ENCODE data around the gene NTN1. TPM values are rescaled to one million over a fixed set of nuclear protein-coding genes. Genes with fewer than 3 reads are reported as not detected.

The NTN1 gene
- polyA plus RNA-seq, 1 donor from 2014 or later: 16.2 TPM

DNA sequence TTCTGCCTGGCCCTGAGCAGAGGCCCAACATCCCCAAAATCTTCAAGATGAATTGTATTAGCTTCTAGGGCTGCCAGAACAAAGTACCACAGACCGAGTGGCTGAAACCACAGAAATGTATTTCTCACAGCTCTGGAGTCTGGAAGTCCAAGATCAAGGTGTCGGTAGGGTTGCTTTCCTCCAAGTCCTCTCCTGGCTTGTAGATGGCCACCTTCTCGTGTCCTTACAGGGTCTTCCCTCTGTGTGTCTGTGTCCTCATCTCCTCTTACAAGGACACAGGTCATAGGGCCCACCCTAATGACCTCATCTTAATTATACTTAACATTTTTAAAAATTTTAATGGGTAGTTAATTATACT, 215.7 kb downstream of the NTN1 start:
- Histone ChIP-seq H4K20me1 (ENCODE audit: insufficient read depth) (no peaks in the 10 kb centered on the region), H3K36me3 (ENCODE audit: insufficient read depth, low read length) (no peaks in the 10 kb centered on the region), H3K27ac (ENCODE audit: low read length) (peak overlapping the region; percentile 49), H3K9me3 (ENCODE audit: low read length) (no peaks in the 10 kb centered on the region), H3K79me2 (replicated peaks; ENCODE audit: insufficient read depth, low read length) (no peaks in the 10 kb centered on the region), H3K27me3 (ENCODE audit: insufficient read depth, low read depth, low read length) (no peaks in the 10 kb centered on the region), H3K4me2 (ENCODE audit: low read length) (no peak overlapping the region), H3K4me3 (ENCODE audit: low read length) (no peak overlapping the region), H3F3A (ENCODE audit: insufficient read depth, low read length, poor library complexity, severe bottlenecking) (no peaks in the 10 kb centered on the region), H2AFZ (ENCODE audit: low read depth, low read length) (no peak overlapping the region), H3K9ac (ENCODE audit: low read length) (no peak overlapping the region), H3K9me2 (ENCODE audit: insufficient read depth, low read length) (no peaks in the 10 kb centered on the region)
- TF ChIP-seq SMC3 (conservative IDR thresholded peaks at IDR 0.05; ENCODE audit: poor library complexity) (no peak), EZH2 (IDR thresholded peaks at IDR 0.05; ENCODE audit: borderline replicate concordance, insufficient read depth, low read length, poor library complexity, severe bottlenecking) (no peak), POLR2AphosphoS5 (IDR thresholded peaks at IDR 0.05) (no peak), MXI1 (conservative IDR thresholded peaks at IDR 0.05; ENCODE audit: poor library complexity, severe bottlenecking) (no peak), RAD21 (conservative IDR thresholded peaks at IDR 0.05) (no peak), EP300 (conservative IDR thresholded peaks at IDR 0.05; ENCODE audit: poor library complexity, severe bottlenecking) (no peak), TAF1 (IDR thresholded peaks at IDR 0.05; ENCODE audit: low read depth) (no peak)
- TF ChIP-seq, protein P1, sequence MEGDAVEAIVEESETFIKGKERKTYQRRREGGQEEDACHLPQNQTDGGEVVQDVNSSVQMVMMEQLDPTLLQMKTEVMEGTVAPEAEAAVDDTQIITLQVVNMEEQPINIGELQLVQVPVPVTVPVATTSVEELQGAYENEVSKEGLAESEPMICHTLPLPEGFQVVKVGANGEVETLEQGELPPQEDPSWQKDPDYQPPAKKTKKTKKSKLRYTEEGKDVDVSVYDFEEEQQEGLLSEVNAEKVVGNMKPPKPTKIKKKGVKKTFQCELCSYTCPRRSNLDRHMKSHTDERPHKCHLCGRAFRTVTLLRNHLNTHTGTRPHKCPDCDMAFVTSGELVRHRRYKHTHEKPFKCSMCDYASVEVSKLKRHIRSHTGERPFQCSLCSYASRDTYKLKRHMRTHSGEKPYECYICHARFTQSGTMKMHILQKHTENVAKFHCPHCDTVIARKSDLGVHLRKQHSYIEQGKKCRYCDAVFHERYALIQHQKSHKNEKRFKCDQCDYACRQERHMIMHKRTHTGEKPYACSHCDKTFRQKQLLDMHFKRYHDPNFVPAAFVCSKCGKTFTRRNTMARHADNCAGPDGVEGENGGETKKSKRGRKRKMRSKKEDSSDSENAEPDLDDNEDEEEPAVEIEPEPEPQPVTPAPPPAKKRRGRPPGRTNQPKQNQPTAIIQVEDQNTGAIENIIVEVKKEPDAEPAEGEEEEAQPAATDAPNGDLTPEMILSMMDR (IDR thresholded peaks at IDR 0.05; ENCODE audit: poor library complexity, severe bottlenecking): no peak
- TF ChIP-seq, protein P2, sequence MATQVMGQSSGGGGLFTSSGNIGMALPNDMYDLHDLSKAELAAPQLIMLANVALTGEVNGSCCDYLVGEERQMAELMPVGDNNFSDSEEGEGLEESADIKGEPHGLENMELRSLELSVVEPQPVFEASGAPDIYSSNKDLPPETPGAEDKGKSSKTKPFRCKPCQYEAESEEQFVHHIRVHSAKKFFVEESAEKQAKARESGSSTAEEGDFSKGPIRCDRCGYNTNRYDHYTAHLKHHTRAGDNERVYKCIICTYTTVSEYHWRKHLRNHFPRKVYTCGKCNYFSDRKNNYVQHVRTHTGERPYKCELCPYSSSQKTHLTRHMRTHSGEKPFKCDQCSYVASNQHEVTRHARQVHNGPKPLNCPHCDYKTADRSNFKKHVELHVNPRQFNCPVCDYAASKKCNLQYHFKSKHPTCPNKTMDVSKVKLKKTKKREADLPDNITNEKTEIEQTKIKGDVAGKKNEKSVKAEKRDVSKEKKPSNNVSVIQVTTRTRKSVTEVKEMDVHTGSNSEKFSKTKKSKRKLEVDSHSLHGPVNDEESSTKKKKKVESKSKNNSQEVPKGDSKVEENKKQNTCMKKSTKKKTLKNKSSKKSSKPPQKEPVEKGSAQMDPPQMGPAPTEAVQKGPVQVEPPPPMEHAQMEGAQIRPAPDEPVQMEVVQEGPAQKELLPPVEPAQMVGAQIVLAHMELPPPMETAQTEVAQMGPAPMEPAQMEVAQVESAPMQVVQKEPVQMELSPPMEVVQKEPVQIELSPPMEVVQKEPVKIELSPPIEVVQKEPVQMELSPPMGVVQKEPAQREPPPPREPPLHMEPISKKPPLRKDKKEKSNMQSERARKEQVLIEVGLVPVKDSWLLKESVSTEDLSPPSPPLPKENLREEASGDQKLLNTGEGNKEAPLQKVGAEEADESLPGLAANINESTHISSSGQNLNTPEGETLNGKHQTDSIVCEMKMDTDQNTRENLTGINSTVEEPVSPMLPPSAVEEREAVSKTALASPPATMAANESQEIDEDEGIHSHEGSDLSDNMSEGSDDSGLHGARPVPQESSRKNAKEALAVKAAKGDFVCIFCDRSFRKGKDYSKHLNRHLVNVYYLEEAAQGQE (IDR thresholded peaks at IDR 0.05; ENCODE audit: borderline replicate concordance): no peak

DNA sequence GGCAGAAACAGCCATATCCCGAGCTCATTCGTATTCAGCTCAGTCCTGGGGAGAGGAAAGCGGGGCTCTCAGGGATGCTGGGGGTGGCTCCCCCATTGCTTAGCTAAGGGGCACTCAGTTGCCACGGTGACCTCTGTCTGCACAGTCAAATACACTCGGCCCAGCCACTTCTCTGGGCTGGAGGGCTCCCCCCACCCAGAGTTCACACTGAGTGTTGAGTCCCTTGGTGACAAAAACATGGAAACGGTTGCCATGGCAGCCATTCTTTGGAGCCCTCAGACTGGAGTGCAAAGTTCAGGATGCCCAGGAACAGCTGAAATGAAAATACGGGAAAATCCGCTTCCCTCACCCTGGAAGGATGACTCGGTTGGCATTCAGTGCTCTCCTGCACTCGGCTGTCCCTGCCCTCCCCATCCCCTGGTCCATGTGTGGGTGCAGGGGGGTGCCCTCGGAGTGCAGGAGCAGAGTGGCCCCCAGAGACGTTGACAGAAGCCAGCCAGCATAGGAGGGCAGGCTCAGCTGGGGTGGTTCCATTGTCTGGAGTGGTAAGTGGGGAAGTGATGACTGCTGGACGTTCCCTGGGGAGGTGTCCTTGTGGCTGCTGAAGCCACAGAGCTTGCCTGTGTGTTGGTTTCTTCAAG, 216.5 kb downstream of the NTN1 start:
- H4K20me1 ChIP-seq (ENCODE audit: insufficient read depth): no peaks in the 10 kb centered on the region
- no peaks in the 10 kb centered on the region for H3F3A ChIP-seq (ENCODE audit: insufficient read depth, low read length, poor library complexity, severe bottlenecking)
- H3K9ac ChIP-seq (ENCODE audit: low read length): peak overlapping the region; percentile 38
- peak overlapping the region; percentile 49 for H3K27ac ChIP-seq (ENCODE audit: low read length)
- no peaks in the 10 kb centered on the region for H3K79me2 ChIP-seq (replicated peaks; ENCODE audit: insufficient read depth, low read length)
- H3K9me3 ChIP-seq (ENCODE audit: low read length): no peaks in the 10 kb centered on the region
- no peak overlapping the region for H2AFZ ChIP-seq (ENCODE audit: low read depth, low read length)
- no peaks in the 10 kb centered on the region for H3K27me3 ChIP-seq (ENCODE audit: insufficient read depth, low read depth, low read length)
- no peaks in the 10 kb centered on the region for H3K9me2 ChIP-seq (ENCODE audit: insufficient read depth, low read length)
- TF ChIP-seq TAF1 (IDR thresholded peaks at IDR 0.05; ENCODE audit: low read depth) (no peak), EP300 (conservative IDR thresholded peaks at IDR 0.05; ENCODE audit: poor library complexity, severe bottlenecking) (peak; percentile 75), EZH2 (IDR thresholded peaks at IDR 0.05; ENCODE audit: borderline replicate concordance, insufficient read depth, low read length, poor library complexity, severe bottlenecking) (no peak), SMC3 (conservative IDR thresholded peaks at IDR 0.05; ENCODE audit: poor library complexity) (no peak), RAD21 (conservative IDR thresholded peaks at IDR 0.05) (peak; percentile 18), MXI1 (conservative IDR thresholded peaks at IDR 0.05; ENCODE audit: poor library complexity, severe bottlenecking) (no peak)
- TF ChIP-seq, protein P2 (IDR thresholded peaks at IDR 0.05; ENCODE audit: borderline replicate concordance): no peak
- no peak overlapping the region for H3K4me2 ChIP-seq (ENCODE audit: low read length)
- H3K4me3 ChIP-seq (ENCODE audit: low read length): peak overlapping the region; percentile 45
- no peaks in the 10 kb centered on the region for H3K36me3 ChIP-seq (ENCODE audit: insufficient read depth, low read length)

All from neural cell (in vitro differentiated cells).